CD4-positive, alpha-beta T cell (primary cell): ENCODE data around the gene SERPINE1. TPM values are rescaled to one million over a fixed set of nuclear protein-coding genes. Genes with fewer than 3 reads are reported as not detected.
"Not testable (repeated sequence)": the region's sequence is repeated elsewhere in the genome, so short reads cannot be mapped to it uniquely, and the experiment has no call there.

Experiments
- ATAC-seq: fragments of 200-7000 bp; cut with Tn5 transposase; one replicate; pipeline ENCODE4 v1.10.0; 2022; ENCODE audit warnings: mild to moderate bottlenecking; ENCODE audit not compliant: poor library complexity
- CTCF ChIA-PET: fragments of 350-600 bp; sonication (Branson Sonifier 250); formaldehyde crosslinking; loops from one replicate; lab custom pipeline; 2021; ENCODE audit warnings: antibody characterized with exemption, inconsistent platforms; lab: Charles Lee
- POLR2A ChIA-PET: fragments of 350-600 bp; sonication (Branson Sonifier 250); formaldehyde crosslinking; loops from one replicate; lab custom pipeline; 2021; ENCODE audit warnings: antibody characterized with exemption, inconsistent platforms; lab: Charles Lee
- DNase-seq, 14 experiments: peaks; one replicate each; pipeline ENCODE4 v3.0.0-alpha.2; 2013 to 2020; ENCODE audit warnings: mixed read lengths in 2 of 14
- H3K27ac ChIP-seq, 2 donors: one replicate each; pipeline versions ENCODE4 v1.5.1 to v1.7.0; 2013; ENCODE audit warnings: low read length in 2 of 2, low read depth in 1 of 2, mild to moderate bottlenecking in 1 of 2
- H3K27me3 ChIP-seq, 2 experiments: 1 replicate in 1 of 2; 2 replicates in 1 of 2; pipeline versions ENCODE4 v1.6.1 to v1.7.0; 2013; ENCODE audit warnings: low read length in 2 of 2, control low read depth in 1 of 2, mild to moderate bottlenecking in 1 of 2, moderate library complexity in 1 of 2; ENCODE audit not compliant: insufficient read depth in 2 of 2, control insufficient read depth in 1 of 2
- H3K36me3 ChIP-seq: one replicate; pipeline ENCODE4 v1.6.1; 2013; ENCODE audit warnings: low read length, control low read depth; ENCODE audit not compliant: insufficient read depth
- H3K4me1 ChIP-seq: one replicate; pipeline ENCODE4 v1.6.1; 2013; ENCODE audit warnings: low read length, control low read depth; ENCODE audit not compliant: insufficient read depth
- H3K4me3 ChIP-seq: one replicate; pipeline ENCODE4 v1.5.1; 2013; ENCODE audit warnings: mild to moderate bottlenecking, low read length, moderate library complexity
- H3K9me3 ChIP-seq, 2 experiments: 1 replicate in 1 of 2; 2 replicates in 1 of 2; pipeline versions ENCODE4 v1.6.1 to v1.7.0; 2013; ENCODE audit warnings: low read length in 2 of 2, mild to moderate bottlenecking in 2 of 2, control low read depth in 1 of 2, moderate library complexity in 1 of 2; ENCODE audit not compliant: control insufficient read depth in 1 of 2, insufficient read depth in 1 of 2
- H3K27ac Mint-ChIP-seq: one replicate; pipeline ENCODE4 v1.8.0; 2020; ENCODE audit warnings: mixed read lengths
- H3K27me3 Mint-ChIP-seq: one replicate; pipeline ENCODE4 v1.8.0; 2021; ENCODE audit warnings: mixed read lengths
- H3K36me3 Mint-ChIP-seq: one replicate; pipeline ENCODE4 v1.8.0; 2021; ENCODE audit warnings: low read depth, mixed read lengths
- H3K4me1 Mint-ChIP-seq: one replicate; pipeline ENCODE4 v1.8.0; 2021; ENCODE audit warnings: low read depth, mixed read lengths
- H3K4me3 Mint-ChIP-seq: one replicate; pipeline ENCODE4 v1.8.0; 2020; ENCODE audit warnings: mild to moderate bottlenecking, mixed read lengths
- H3K9me3 Mint-ChIP-seq: one replicate; pipeline ENCODE4 v1.8.0; 2020; ENCODE audit warnings: mixed read lengths
- intact Hi-C, 2 experiments: fragments of 100-400 bp; cut with DNase I in 1 of 2; cut with micrococcal nuclease in 1 of 2; formaldehyde crosslinking; loops; one replicate each; pipeline versions ENCODE4 v1.15.1 to v1.9.0; 2023 to 2025; cut with DNase I, micrococcal nuclease
- total RNA-seq, 174 experiments: library from RNA in 2 of 174; stranded (reverse) in 2 of 174; gene quantifications; one replicate each; pipeline ENCODE4 v1.2.3 and lab custom pipeline; 2021 to 2026
- TF ChIP-seq, protein P1 (sequence below): fragments of 200-600 bp; IDR thresholded peaks from one replicate; pipeline ENCODE4 v1.8.0; 2022; ENCODE audit warnings: antibody characterized with exemption, mild to moderate bottlenecking

Gene SERPINE1
- total RNA-seq, 2 experiments from 2014 or later = 0.11 TPM; not detected in 1

DNA sequence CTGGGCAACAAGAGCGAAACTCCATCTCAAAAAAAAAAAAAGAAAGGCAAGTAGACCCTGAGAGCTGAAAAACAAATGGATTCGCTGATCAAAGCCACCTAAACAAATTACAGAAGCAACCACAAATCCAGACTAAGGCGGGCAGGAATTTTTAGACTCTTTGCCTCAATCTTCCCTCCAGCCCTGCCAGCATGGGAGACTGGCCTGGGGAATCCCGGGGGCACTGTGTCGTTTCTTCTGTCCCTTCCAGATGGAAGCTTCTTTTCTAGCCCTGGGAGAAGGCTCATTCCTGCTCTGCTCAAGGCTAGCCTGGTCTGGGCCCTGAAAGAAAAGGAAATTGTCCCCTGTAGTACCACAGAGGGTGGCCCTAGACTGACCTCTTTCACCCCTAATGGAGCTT is 15.6 kb upstream of the SERPINE1 start:
- H3K9me3 Mint-ChIP-seq = no peaks in the 10 kb centered on the region
- no peak overlapping the region for H3K27ac Mint-ChIP-seq
- Histone ChIP-seq H3K4me3 (no peak overlapping the region), H3K36me3 (no peaks in the 10 kb centered on the region), H3K27ac (no peak overlapping the region), H3K4me1 (no peaks in the 10 kb centered on the region), H3K27me3 (no peaks in the 10 kb centered on the region), H3K9me3 (peaks cover 0 to 4% of the 10 kb centered on the region in 2 experiments)
- H3K4me3 Mint-ChIP-seq = no peak overlapping the region
- peaks cover 5% of the 10 kb centered on the region for H3K27me3 Mint-ChIP-seq
- H3K4me1 Mint-ChIP-seq = no peaks in the 10 kb centered on the region
- no peaks in the 10 kb centered on the region for H3K36me3 Mint-ChIP-seq
- CTCF ChIA-PET = interaction anchor here (1.2 kb wide), 1 partner anchor 33 kb away, joined by 4 read pairs; no protein-coding TSS in a partner anchor
- DNase-seq (no peak), ATAC-seq (no peak)
- TF ChIP-seq, protein P1, sequence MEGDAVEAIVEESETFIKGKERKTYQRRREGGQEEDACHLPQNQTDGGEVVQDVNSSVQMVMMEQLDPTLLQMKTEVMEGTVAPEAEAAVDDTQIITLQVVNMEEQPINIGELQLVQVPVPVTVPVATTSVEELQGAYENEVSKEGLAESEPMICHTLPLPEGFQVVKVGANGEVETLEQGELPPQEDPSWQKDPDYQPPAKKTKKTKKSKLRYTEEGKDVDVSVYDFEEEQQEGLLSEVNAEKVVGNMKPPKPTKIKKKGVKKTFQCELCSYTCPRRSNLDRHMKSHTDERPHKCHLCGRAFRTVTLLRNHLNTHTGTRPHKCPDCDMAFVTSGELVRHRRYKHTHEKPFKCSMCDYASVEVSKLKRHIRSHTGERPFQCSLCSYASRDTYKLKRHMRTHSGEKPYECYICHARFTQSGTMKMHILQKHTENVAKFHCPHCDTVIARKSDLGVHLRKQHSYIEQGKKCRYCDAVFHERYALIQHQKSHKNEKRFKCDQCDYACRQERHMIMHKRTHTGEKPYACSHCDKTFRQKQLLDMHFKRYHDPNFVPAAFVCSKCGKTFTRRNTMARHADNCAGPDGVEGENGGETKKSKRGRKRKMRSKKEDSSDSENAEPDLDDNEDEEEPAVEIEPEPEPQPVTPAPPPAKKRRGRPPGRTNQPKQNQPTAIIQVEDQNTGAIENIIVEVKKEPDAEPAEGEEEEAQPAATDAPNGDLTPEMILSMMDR = no peak
- POLR2A ChIA-PET = no interaction called here
- intact Hi-C loops = no loop called here

DNA sequence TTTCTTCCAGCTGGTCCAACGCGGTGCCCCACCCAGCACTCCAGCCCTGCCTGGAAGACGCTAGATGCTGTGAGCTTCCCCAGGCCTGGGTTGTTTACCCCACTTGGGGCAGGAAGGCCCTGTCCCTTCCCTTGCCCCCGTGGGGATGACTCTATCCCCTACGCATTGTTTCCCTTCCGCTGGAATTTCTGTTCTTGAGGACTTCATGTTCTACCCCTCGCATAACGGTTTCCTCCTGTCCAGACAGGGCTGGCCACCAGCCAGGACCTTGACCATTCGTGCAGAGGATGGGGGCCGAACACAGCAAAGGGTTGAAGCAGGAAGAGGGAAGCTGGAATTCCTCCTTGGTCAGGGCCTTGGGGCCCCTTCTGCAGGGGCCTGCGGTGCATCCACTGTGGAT is 14.7 kb upstream of the SERPINE1 start:
- Mint-ChIP-seq H3K9me3 (no peaks in the 10 kb centered on the region), H3K4me3 (no peak overlapping the region), H3K4me1 (no peaks in the 10 kb centered on the region), H3K27ac (no peak overlapping the region), H3K36me3 (no peaks in the 10 kb centered on the region), H3K27me3 (peaks cover 4% of the 10 kb centered on the region)
- Histone ChIP-seq H3K4me1 (no peaks in the 10 kb centered on the region), H3K9me3 (peaks cover 0 to 4% of the 10 kb centered on the region in 2 experiments), H3K36me3 (no peaks in the 10 kb centered on the region), H3K4me3 (no peak overlapping the region), H3K27ac (no peak overlapping the region), H3K27me3 (no peaks in the 10 kb centered on the region)
- TF ChIP-seq, protein P1 = no peak
- ChIA-PET POLR2A (no interaction called here), CTCF (interaction anchor here (1.2 kb wide), 1 partner anchor 32 kb away, joined by 4 read pairs; no protein-coding TSS in a partner anchor)
- intact Hi-C loops = no loop called here
- DNase-seq = no peak
- no peak for ATAC-seq

DNA sequence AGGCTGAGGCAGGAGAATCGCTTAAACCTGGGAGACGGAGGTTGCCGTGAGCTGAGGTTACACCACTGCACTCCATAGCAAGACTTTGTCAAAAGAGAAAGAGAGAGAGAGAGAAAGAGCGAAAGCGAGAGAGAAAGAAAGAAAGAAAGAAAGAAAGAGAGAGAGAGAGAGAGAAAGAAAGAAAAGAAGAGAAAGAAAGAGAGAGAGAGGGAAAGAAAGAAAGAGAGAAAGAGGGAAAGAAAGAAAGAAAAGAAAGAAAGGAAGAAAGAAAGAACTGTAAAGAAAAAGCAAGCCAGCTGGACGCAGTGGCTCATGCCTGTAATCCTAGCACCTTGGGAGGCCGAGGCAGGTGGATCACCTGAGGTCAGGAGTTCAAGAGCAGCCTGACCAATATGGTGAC is 13.8 kb upstream of the SERPINE1 start:
- POLR2A ChIA-PET, H3K36me3 ChIP-seq, H3K4me3 Mint-ChIP-seq, intact Hi-C loops, H3K9me3 Mint-ChIP-seq, H3K4me1 ChIP-seq, H3K27ac Mint-ChIP-seq, H3K9me3 ChIP-seq, ATAC-seq, DNase-seq, H3K27me3 ChIP-seq, H3K4me3 ChIP-seq, H3K4me1 Mint-ChIP-seq, CTCF ChIA-PET, H3K27ac ChIP-seq, H3K27me3 Mint-ChIP-seq, H3K36me3 Mint-ChIP-seq: not testable (repeated sequence)

DNA sequence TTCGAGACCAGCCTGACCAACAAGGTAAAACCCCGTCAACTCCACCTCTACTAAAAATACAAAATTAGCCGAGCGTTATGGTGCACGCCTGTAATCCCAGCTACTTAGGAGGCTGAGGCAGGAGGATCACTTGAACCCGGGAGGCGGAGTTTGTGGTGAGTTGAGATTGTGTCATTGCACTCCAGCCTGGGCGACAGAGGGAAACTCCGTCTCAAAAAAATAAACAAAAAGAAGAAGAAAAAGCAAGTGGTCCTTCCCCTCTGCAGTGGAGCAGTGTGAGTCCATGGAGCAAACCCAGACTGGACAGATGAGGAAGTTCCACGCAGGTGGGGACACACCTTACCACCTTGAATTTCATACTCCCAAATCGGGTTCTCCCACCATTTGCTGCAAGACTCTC is 13.1 kb upstream of the SERPINE1 start:
- TF ChIP-seq, protein P1 = no peak
- H3K27me3 Mint-ChIP-seq = peaks cover 8% of the 10 kb centered on the region
- Histone ChIP-seq H3K4me3 (no peak overlapping the region), H3K4me1 (no peaks in the 10 kb centered on the region), H3K36me3 (no peaks in the 10 kb centered on the region), H3K27me3 (peaks cover 0 to 2% of the 10 kb centered on the region in 2 experiments), H3K27ac (no peak overlapping the region), H3K9me3 (peaks cover 0 to 4% of the 10 kb centered on the region in 2 experiments)
- intact Hi-C loops = no loop called here
- no peak overlapping the region for H3K27ac Mint-ChIP-seq
- no peaks in the 10 kb centered on the region for H3K36me3 Mint-ChIP-seq
- ChIA-PET POLR2A (no interaction called here), CTCF (no interaction called here)
- H3K9me3 Mint-ChIP-seq = no peaks in the 10 kb centered on the region
- H3K4me3 Mint-ChIP-seq = no peak overlapping the region
- no peak for ATAC-seq
- no peaks in the 10 kb centered on the region for H3K4me1 Mint-ChIP-seq
- no peak for DNase-seq
